Breast epithelium (tissue), 3 donors: ENCODE measurements around the gene USP12.

ENCODE experiments used
- POLR2AphosphoS5 ChIP-seq, 3 donors: sonication (generic); formaldehyde crosslinking; IDR thresholded peaks; one replicate each; pipeline ENCODE4 v1.6.1; 2017; ENCODE audit warnings: antibody characterized with exemption in 3 of 3
- TF ChIP-seq, protein P1 (sequence below), 3 donors: fragments of 450-650 bp; IDR thresholded peaks; one replicate each; pipeline ENCODE4 v1.5.1; 2016 to 2017; ENCODE audit warnings: antibody characterized with exemption in 3 of 3, mild to moderate bottlenecking in 3 of 3, moderate library complexity in 3 of 3

DNA sequence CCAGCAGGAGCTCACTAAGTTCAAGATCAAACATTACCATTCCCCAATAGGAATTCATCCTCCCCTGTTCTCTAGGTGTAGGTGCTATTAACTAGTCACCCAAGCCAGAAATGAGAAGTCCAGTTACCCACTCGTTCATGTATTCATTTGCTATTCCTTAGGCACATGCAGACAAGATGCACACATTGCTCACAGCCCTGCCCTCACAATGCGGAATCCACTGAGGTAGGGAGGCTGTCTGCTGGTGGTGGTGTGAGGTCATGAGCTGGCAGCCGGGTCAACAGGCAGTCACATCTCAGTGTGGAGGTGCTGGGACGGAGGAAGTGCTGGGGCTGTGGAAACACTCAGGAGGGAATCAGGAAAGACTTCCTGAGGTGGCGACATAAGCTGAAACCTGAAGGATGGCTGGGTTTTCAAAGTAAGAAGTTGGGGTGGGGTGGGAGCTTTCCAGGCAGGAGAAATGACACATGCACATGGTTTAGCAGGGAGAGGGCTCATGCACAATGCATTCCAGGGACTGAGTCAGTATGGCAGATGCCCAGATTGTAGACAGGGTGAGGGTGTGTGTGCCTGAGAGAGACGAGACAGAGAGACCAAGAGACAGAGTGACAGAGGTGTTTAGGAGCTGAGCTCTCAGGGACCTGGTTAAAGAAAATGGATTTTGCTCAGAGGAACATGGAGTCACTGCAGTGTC lies 117.6 kb downstream of the USP12 start:
- TF ChIP-seq, protein P1, sequence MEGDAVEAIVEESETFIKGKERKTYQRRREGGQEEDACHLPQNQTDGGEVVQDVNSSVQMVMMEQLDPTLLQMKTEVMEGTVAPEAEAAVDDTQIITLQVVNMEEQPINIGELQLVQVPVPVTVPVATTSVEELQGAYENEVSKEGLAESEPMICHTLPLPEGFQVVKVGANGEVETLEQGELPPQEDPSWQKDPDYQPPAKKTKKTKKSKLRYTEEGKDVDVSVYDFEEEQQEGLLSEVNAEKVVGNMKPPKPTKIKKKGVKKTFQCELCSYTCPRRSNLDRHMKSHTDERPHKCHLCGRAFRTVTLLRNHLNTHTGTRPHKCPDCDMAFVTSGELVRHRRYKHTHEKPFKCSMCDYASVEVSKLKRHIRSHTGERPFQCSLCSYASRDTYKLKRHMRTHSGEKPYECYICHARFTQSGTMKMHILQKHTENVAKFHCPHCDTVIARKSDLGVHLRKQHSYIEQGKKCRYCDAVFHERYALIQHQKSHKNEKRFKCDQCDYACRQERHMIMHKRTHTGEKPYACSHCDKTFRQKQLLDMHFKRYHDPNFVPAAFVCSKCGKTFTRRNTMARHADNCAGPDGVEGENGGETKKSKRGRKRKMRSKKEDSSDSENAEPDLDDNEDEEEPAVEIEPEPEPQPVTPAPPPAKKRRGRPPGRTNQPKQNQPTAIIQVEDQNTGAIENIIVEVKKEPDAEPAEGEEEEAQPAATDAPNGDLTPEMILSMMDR (IDR thresholded peaks at IDR 0.05) = no peak
- TF ChIP-seq POLR2AphosphoS5 (IDR thresholded peaks at IDR 0.05) = no peak
